ENCODE results near the gene SDK1.

DNA sequence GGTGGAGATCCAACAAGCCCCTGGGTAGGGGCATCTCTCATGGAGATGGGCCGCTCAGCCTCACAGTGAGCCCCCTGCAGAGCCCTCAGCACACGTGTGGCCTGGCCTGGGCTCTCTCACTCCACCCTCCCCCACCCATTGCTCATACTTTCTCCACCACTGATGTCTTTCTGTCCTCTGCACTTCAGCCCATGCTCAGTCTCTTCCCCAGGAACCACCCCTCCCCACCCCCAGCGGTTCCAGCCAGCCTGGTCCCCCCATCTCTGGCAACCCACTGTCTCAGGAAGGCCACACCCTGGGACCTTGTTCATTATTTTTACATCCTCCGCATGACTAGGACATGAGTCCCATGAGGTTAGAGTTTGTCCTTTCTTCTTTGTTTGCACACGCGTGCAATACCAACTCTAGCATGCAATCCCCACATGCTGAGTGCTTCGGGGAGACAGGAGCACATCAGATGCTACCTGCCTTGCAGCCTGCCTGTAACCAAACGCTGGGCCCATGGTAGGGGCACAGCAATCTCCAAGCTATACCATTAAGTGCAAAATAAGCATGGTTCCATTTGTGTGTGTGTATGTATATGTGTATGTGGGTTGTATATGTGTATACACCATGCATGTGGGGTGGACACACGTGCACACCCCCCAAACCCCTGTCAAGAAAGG is 972.6 kb downstream of the SDK1 start:
- TF ChIP-seq, protein P1, sequence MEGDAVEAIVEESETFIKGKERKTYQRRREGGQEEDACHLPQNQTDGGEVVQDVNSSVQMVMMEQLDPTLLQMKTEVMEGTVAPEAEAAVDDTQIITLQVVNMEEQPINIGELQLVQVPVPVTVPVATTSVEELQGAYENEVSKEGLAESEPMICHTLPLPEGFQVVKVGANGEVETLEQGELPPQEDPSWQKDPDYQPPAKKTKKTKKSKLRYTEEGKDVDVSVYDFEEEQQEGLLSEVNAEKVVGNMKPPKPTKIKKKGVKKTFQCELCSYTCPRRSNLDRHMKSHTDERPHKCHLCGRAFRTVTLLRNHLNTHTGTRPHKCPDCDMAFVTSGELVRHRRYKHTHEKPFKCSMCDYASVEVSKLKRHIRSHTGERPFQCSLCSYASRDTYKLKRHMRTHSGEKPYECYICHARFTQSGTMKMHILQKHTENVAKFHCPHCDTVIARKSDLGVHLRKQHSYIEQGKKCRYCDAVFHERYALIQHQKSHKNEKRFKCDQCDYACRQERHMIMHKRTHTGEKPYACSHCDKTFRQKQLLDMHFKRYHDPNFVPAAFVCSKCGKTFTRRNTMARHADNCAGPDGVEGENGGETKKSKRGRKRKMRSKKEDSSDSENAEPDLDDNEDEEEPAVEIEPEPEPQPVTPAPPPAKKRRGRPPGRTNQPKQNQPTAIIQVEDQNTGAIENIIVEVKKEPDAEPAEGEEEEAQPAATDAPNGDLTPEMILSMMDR (IDR thresholded peaks at IDR 0.05) = no peak
- TF ChIP-seq POLR2AphosphoS5 (IDR thresholded peaks at IDR 0.05) (no peak), POLR2A (IDR thresholded peaks at IDR 0.05) (no peak), EP300 (IDR thresholded peaks at IDR 0.05) (no peak)
